Nephron (organoid): Measurements from ENCODE around the gene FANK1.
"Not testable (repeated sequence)": the region's sequence is repeated elsewhere in the genome, so short reads cannot be mapped to it uniquely, and the experiment has no call there.

Experiments
- H3K27ac Mint-ChIP-seq, 3 experiments: 2 replicates each; pipeline ENCODE4 v1.8.0; 2020; ENCODE audit warnings: mixed read lengths in 3 of 3, mild to moderate bottlenecking in 2 of 3, moderate library complexity in 1 of 3
- H3K27me3 Mint-ChIP-seq: 2 replicates; pipeline ENCODE4 v1.8.0; 2021; ENCODE audit warnings: low read depth, mild to moderate bottlenecking, moderate library complexity, mixed read lengths
- H3K36me3 Mint-ChIP-seq: 2 replicates; pipeline ENCODE4 v1.8.0; 2020; ENCODE audit warnings: low read depth, mixed read lengths
- H3K4me1 Mint-ChIP-seq: 2 replicates; pipeline ENCODE4 v1.8.0; 2020; ENCODE audit warnings: mixed read lengths
- H3K4me3 Mint-ChIP-seq, 3 experiments: 2 replicates each; pipeline ENCODE4 v1.8.0; 2020; ENCODE audit warnings: mild to moderate bottlenecking in 3 of 3, mixed read lengths in 3 of 3, moderate library complexity in 2 of 3
- H3K9me3 Mint-ChIP-seq: 2 replicates; pipeline ENCODE4 v1.8.0; 2020; ENCODE audit warnings: mixed read lengths
- CTCF ChIP-seq, 3 experiments: fragments of 200-600 bp; sonication (generic); IDR thresholded peaks; one replicate each; pipeline ENCODE4 v1.5.0; 2021; ENCODE audit warnings: antibody characterized with exemption in 3 of 3; ENCODE audit not compliant: unreplicated experiment in 3 of 3

Gene FANK1

GRCh38 chr10:126045861-126046260 lies 149.5 kb downstream of the FANK1 start:
- H3K4me3 Mint-ChIP-seq = peak overlapping the region in 1 of 3 experiments; percentile 16
- no peak for TF ChIP-seq CTCF (IDR thresholded peaks at IDR 0.05; ENCODE audit: unreplicated experiment in 3 of 3)
- peaks cover 3% of the 10 kb centered on the region for H3K36me3 Mint-ChIP-seq
- H3K9me3 Mint-ChIP-seq = no peaks in the 10 kb centered on the region
- peaks cover 13% of the 10 kb centered on the region for H3K27me3 Mint-ChIP-seq
- peaks cover 46% of the 10 kb centered on the region for H3K4me1 Mint-ChIP-seq
- H3K27ac Mint-ChIP-seq = peak overlapping the region in 2 of 3 experiments; percentile 45 to 73

- peaks cover 41% of the 10 kb centered on the region for H3K4me1 Mint-ChIP-seq
- H3K27me3 Mint-ChIP-seq = peaks cover 9% of the 10 kb centered on the region
- H3K36me3 Mint-ChIP-seq = no peaks in the 10 kb centered on the region
- TF ChIP-seq CTCF (IDR thresholded peaks at IDR 0.05; ENCODE audit: unreplicated experiment in 3 of 3) = no peak
- H3K27ac Mint-ChIP-seq = no peak overlapping the region
- no peak overlapping the region for H3K4me3 Mint-ChIP-seq
- no peaks in the 10 kb centered on the region for H3K9me3 Mint-ChIP-seq
These were observed 150.5 kb downstream of the FANK1 start for GRCh38 chr10:126046831-126047230.

- H3K36me3 Mint-ChIP-seq, H3K9me3 Mint-ChIP-seq, H3K4me3 Mint-ChIP-seq, H3K27me3 Mint-ChIP-seq, H3K27ac Mint-ChIP-seq: not testable (repeated sequence)
- peaks cover 32% of the 10 kb centered on the region for H3K4me1 Mint-ChIP-seq
These were observed 151.4 kb downstream of the FANK1 start for GRCh38 chr10:126047749-126048148.

- Mint-ChIP-seq H3K4me1 (peaks cover 26% of the 10 kb centered on the region), H3K9me3 (peaks cover under 1% of the 10 kb centered on the region), H3K27ac (peak overlapping the region; percentile 8 to 15 (median 9)), H3K4me3 (no peak overlapping the region), H3K27me3 (peaks cover 5% of the 10 kb centered on the region), H3K36me3 (no peaks in the 10 kb centered on the region)
- no peak for TF ChIP-seq CTCF (IDR thresholded peaks at IDR 0.05; ENCODE audit: unreplicated experiment in 3 of 3)
These were observed 153.7 kb downstream of the FANK1 start for GRCh38 chr10:126049759-126050700.

- H3K4me3 Mint-ChIP-seq = no peak overlapping the region
- H3K27me3 Mint-ChIP-seq = peaks cover 5% of the 10 kb centered on the region
- H3K27ac Mint-ChIP-seq = no peak overlapping the region
- H3K9me3 Mint-ChIP-seq = peaks cover 8% of the 10 kb centered on the region
- no peak for TF ChIP-seq CTCF (IDR thresholded peaks at IDR 0.05; ENCODE audit: unreplicated experiment in 3 of 3)
- peaks cover 9% of the 10 kb centered on the region for H3K36me3 Mint-ChIP-seq
- peaks cover 20% of the 10 kb centered on the region for H3K4me1 Mint-ChIP-seq
These were observed 155.8 kb downstream of the FANK1 start for GRCh38 chr10:126052171-126052570.

GRCh38 chr10:126054191-126054590 lies 157.8 kb downstream of the FANK1 start:
- H3K27me3 Mint-ChIP-seq = peaks cover 9% of the 10 kb centered on the region
- H3K4me3 Mint-ChIP-seq = no peak overlapping the region
- H3K4me1 Mint-ChIP-seq = peaks cover 31% of the 10 kb centered on the region
- peaks cover 8% of the 10 kb centered on the region for H3K9me3 Mint-ChIP-seq
- H3K36me3 Mint-ChIP-seq = peaks cover 9% of the 10 kb centered on the region
- no peak for TF ChIP-seq CTCF (IDR thresholded peaks at IDR 0.05; ENCODE audit: unreplicated experiment in 3 of 3)
- H3K27ac Mint-ChIP-seq = no peak overlapping the region
